Erythroblast (primary cell): ENCODE measurements around the gene LDAH.

Experiments
- DNase-seq, 2 experiments: peaks; one replicate each; lab custom pipeline; 2025; lab: John Stamatoyannopoulos, UW
- GATA1 ChIP-seq: IDR thresholded peaks from 2 replicates; pipeline ENCODE4 v1.6.1; 2011; ENCODE audit warnings: low read depth, mild to moderate bottlenecking, control low read depth, low read length, moderate library complexity
- POLR2A ChIP-seq: IDR thresholded peaks from 2 replicates; pipeline ENCODE4 v1.6.1; 2011; ENCODE audit warnings: mild to moderate bottlenecking, low read length

The LDAH gene

DNA sequence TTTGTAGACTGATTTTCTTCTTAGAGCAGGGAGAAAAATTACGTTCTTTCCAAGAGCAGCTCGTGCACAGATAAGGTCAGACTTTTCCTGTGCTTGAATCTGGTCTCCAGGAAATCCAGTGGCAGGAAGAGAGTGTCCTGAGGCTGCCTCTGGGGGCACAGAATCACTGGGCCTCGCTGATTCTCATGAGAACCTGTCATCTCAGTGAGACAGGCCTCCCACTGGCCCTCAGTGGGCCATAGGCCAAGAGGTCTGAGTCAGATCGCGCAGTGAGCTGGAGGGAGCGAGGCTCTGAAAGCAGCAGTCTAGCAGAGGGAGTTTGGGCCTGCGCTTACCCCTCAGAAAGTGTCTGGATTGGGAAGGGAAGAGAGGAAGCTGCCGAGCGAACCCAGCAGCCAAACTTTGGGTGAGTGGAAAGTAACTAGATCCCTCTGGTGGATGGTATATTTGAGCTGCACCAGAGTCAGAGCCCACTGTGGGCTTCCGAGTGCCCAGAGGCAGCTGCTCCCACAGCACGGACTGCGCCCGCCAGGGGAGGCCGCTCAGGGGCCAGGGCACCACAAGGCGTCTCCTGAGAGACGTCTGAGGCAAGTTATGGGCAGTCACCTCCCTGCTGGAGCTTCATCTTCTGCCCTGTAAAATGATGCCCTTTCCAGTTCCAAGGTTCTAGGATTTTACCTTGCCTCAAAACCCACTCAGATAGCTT is 147.8 kb downstream of the LDAH start:
- no peak for TF ChIP-seq GATA1
- TF ChIP-seq POLR2A = no peak
- no peak for DNase-seq

DNA sequence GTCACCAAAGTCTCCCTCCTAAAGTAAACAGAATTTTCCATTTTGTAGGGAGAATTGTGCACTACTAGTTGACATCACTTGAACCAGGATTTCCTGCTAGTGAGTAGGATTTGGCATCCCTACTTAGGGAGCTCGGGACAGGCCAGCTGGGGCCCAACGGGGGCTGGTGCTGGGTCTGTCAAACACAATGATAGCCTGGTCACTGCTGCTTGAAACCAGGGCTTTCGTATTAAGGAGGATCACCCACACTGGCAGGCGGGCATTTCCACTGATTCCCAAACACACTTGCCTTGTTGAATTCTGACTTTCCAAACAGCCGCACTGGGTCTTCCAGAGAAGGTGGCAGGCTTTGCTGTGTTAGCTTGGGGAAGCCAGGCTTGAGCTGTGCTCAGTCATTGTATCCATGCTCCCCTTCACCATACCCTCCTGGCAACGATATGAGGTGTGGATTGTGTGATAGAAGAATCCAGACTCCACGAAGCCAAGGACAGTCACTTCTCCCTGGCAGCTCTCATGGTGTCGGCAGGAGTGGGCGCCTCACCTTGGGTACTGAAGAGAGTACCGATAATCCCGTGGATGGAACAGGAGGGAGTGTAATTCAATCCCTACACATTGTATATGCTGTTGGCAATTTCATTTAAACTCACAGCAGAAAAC is 148.5 kb downstream of the LDAH start:
- TF ChIP-seq GATA1 = no peak
- no peak for TF ChIP-seq POLR2A
- no peak for DNase-seq

DNA sequence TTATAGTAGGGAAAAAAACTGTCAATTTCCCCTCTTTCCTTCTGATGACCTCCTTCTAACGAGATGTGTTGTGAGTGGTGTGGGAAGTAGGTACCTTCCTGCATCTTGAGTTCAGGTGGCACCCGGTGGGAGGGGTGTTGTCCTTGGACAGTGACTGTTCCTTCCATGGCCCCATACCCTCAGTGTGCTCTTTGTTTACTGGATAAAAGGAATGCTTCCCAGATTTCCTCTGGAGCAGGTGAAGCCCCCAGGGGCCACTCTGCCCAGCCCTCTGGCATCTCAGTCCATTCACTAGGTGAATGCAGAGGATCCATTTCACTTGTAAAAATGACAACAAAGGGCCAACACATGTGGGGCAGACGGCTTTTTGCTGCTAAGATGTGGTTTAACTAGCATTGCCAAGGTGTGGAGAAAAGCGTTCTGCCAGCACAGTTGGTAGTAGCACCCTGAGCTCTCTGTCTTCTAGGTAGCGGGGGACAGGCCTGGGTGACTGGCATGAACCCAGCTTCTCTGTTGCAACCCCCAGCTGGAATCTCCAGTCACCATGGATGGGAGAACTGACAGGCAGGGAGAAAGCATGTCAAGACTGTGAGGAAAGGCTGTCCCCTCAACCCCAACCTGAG is 149.1 kb downstream of the LDAH start:
- TF ChIP-seq POLR2A = no peak
- no peak for DNase-seq

DNA sequence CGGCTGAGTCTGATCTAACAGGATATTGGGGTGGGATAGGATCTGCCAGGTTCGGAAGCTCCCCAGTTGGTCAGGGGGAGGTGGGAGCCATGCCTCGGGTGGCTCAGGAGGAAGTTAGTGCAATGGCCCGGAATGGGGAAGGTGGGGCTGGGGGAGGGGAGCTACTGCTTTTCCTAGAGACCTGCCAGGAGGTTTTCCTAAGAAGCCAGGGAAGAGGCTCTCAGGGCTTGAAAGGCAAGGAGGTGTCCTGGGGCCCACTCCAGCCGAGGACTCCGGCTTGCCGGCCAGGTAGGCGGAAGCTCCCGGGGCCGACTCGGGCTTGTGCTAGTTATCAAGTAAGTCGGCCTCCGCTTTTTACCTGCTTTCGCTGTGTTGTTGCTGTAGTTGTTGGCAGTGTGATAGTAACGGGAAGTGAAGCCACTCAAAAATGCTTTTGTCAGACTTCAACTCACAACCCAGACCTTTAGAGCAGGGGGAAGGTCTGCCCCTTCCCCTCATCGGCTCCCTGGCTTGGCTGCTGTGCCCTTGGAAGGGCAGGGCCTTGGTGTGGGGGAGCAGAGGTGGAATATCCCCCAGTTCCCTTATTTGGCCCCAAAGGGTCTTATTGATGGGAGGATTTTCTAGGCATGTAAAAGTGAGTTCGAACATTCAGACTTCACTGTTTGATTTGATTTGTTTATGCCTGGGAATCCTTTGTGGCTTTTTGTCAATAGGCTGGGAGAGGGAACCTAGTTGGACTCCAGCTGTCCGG is 150.5 kb downstream of the LDAH start:
- no peak for DNase-seq
- no peak for TF ChIP-seq GATA1
- no peak for TF ChIP-seq POLR2A

DNA sequence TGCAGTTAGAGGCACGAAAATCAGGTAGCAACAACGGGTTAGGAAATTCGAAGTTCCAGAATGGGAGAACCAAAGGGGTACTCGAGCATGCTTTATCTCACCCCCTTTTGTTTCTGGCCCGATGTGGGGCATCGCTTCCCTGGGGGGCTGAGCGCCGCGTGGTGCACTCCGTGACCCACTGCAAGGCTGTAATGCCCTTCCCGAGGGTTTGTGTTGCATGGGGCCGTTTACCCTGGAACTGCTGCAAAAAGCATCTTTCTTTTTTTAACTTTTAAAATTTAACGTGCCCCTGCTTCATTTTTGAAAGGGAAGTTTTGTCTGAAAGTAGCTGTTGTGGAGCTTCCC is 151.2 kb downstream of the LDAH start:
- TF ChIP-seq POLR2A (no peak), GATA1 (no peak)
- DNase-seq = no peak

DNA sequence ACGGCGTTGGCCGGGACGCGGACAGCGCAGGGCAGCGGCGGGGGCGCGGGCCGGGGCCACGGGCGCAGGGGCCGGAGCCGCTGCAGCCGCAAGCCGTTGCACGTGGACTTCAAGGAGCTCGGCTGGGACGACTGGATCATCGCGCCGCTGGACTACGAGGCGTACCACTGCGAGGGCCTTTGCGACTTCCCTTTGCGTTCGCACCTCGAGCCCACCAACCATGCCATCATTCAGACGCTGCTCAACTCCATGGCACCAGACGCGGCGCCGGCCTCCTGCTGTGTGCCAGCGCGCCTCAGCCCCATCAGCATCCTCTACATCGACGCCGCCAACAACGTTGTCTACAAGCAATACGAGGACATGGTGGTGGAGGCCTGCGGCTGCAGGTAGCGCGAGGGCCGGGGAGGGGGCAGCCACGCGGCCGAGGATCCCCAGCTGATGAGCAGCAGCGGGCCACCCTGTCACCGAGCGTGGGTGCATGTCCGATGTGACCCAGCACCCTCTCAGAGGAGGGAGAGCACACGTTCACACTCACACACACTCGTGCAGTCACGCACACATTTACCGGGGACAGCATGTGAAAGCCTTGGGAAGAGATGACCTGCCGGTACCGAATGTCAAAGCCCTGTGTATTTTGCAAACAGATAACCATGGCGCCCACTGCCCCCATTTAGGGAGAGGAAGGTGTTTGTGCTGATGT is 151.7 kb downstream of the LDAH start:
- TF ChIP-seq GATA1 = no peak
- no peak for TF ChIP-seq POLR2A

DNA sequence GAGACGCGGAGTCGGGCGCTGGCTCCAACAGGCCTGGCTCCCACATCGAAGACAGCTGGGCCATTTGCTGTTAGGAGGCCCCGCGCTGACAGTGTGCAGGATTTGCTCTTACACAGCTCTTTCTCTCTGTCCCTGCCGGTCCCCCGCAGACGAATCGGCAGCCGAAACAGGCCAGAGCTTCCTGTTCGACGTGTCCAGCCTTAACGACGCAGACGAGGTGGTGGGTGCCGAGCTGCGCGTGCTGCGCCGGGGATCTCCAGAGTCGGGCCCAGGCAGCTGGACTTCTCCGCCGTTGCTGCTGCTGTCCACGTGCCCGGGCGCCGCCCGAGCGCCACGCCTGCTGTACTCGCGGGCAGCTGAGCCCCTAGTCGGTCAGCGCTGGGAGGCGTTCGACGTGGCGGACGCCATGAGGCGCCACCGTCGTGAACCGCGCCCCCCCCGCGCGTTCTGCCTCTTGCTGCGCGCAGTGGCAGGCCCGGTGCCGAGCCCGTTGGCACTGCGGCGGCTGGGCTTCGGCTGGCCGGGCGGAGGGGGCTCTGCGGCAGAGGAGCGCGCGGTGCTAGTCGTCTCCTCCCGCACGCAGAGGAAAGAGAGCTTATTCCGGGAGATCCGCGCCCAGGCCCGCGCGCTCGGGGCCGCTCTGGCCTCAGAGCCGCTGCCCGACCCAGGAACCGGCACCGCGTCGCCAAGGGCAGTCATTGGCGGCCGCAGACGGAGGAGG is 152.4 kb downstream of the LDAH start:
- TF ChIP-seq GATA1 (no peak), POLR2A (no peak)
- peak in 1 of 2 experiments; percentile 23 for DNase-seq

More for the DNA sequence above, 151.7 kb downstream of the LDAH start:
- DNase-seq = peak in 1 of 2 experiments; percentile 13

DNA sequence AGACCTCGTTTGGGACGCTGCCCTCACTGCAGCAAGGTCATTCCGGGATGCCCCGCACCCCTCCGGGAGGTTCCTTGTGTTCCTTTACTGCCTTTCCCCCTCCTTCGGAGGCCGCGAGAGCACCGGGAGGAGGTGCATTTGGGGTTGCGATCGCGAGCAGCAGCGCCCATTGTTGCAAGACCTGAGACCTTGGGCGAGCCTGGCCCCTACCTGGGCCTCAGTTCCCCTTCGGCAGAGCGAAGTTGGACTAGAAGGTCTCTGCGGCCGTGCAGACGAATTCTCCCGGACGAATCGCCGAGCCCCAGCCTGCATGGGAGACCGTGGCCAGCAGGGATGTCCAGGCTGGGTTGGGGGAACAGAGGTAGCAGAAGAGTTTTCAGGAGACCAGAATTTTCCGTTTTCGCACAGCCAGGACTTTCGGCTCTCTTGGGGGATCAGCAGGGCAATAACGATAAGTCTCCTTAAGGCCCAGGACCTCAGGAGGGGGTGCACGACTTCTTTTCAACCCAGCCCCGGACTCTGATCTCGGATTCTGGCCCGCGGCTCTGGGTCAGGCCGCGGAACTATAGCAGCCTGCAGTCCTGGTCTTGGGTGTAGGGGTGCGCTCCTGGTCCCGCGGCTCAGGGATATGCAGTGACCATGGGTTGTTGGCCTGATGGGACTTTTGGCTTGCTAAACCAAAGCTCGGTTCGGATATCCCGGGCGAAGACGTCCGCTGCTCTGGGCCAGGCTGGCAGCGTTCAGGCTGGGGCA is 153.2 kb downstream of the LDAH start:
- TF ChIP-seq POLR2A (no peak), GATA1 (no peak)
- no peak for DNase-seq

DNA sequence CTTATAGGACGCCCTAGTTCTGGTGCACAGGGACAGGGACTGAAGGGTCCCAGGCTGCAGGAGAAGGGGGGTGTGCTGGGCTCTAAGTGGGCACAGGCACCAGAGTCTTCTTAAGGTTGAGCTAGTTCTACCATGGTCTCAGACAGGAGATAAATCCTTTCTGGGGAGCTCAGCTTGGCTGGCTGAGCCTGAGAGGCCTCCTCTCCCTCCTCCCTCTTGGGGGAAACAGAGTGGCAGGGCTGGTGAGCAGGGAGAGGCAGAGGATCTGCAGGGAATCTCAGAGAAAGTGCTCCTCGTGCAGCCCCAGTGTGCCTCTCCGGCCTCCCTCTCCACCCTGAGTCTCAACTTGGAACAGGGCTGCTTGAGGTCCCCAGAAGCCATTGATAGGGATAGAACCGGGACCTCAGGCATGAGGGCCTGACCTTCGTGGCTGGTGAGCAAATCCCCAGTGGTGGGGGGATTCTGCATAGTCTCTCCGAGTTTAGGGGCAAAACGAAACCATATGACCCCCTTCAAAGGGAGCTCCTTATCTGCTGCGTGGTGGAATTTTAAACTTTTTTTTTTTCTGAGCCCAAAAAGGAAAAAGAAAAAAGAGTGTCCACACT is 153.9 kb downstream of the LDAH start:
- no peak for DNase-seq
- TF ChIP-seq GATA1 (no peak), POLR2A (no peak)

DNA sequence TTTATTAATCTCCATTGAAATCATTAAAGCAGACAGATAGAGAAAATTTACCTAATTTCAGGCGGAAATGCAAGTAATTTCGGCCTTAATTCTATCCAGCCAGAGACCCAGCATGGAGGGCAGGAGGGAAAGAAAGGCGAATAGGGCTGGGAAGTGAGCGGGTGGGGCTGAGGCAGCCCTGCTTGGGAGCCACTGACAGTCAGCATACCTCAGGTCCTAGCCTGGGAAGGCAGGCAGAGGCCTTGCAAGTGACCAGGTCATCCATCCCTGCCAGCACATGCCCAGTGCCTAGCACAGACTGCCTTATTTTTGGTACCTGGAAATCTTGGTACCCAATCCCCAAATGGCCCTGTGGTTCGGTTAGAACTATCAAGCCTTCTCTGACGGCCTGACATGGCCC is 154.4 kb downstream of the LDAH start:
- no peak for DNase-seq
- TF ChIP-seq GATA1 = no peak
- no peak for TF ChIP-seq POLR2A

DNA sequence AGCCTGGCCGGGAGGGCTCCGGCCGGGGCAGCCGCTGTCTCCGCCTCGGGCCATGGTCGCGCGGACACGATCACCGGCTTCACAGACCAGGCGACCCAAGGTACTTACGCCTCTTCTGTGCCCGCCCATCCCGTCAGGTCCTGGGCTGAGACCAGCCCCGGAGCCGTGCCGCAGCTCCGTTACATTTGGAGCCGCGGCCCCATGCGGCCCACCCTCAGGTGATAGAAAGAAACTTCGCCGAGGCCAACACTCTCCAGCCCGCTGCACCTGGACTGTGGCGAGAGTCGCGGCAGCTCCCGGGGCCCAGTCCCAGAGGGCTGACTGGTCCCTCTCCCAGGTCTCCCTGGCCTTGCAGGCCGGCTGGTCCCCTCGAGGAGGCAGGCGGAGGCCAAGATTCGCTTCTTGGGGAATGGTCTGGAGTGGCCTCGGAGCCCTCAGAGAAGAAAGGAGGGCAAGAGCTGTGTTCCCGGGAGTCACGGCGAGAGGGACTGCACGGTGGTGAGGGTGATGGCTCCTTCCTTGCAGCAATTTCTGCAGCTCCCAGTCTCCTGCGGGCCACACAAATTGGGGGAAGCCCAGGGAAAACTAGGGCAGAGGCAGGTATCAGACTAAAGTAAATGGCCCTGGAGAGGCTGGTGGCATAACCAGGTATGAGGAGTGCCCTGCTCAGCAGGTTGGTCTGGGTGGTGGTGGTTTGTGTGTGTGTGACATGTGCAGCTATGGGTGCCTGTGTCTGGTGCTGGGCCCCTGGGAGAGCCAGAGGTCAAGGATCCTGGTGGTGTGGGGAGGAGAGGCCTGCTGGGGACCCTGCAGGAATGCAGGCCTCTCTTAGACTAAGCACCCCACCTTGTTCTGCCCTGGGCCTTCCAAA is 155.1 kb downstream of the LDAH start:
- TF ChIP-seq GATA1 = no peak
- no peak for DNase-seq

DNA sequence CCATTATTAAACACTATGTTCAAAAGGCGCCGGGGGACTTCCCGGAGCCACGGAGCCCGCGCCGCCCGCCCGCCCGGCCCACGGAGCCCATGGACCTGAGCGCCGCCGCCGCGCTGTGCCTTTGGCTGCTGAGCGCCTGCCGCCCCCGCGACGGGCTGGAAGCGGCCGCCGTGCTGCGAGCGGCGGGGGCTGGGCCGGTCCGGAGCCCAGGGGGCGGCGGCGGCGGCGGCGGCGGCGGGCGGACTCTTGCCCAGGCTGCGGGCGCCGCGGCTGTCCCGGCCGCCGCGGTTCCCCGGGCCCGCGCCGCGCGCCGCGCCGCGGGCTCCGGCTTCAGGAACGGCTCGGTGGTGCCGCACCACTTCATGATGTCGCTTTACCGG is 155.8 kb downstream of the LDAH start:
- no peak for DNase-seq
- no peak for TF ChIP-seq GATA1
- TF ChIP-seq POLR2A = no peak
